NCI-H345 treated with DMSO at 0.1 percent for 48 hours (cell line): ENCODE data around the gene OR52B6.
"Not testable (repeated sequence)": the region's sequence is repeated elsewhere in the genome, so short reads cannot be mapped to it uniquely, and the experiment has no call there.

Experiments
- DNase-seq: peaks from one replicate; lab custom pipeline; 2025; ENCODE audit not compliant: unreplicated experiment; lab: John Stamatoyannopoulos, UW

The OR52B6 gene

GRCh38 chr11:5580577-5580976 is at the start of gene OR52B6:
TSS of gene OR52B6 (plus strand) at chr11:5580877. CDS start at chr11:5580877, 0 bp downstream.
- no peak for DNase-seq

- DNase-seq, result no peak
Observed at GRCh38 chr11:5531053-5531831, 49.4 kb upstream of the OR52B6 start.

- no peak for DNase-seq
Observed at GRCh38 chr11:5534046-5534445, 46.6 kb upstream of the OR52B6 start.

GRCh38 chr11:5536482-5536881 is 44.2 kb upstream of the OR52B6 start:
- no peak for DNase-seq

- DNase-seq, result no peak
Observed at GRCh38 chr11:5541427-5541826, 39.2 kb upstream of the OR52B6 start.

- no peak for DNase-seq
Observed at GRCh38 chr11:5546457-5546856, 34.2 kb upstream of the OR52B6 start.

GRCh38 chr11:5547982-5548381 is 32.7 kb upstream of the OR52B6 start:
- DNase-seq, result no peak

GRCh38 chr11:5548440-5548839 is 32.2 kb upstream of the OR52B6 start, which contains the start of gene OR52H1:
TSS of gene OR52H1 (minus strand) at chr11:5548540. CDS start at chr11:5545505, 3,035 bp downstream.
- DNase-seq, result no peak

GRCh38 chr11:5550440-5551095 is 30.1 kb upstream of the OR52B6 start:
- DNase-seq, result no peak

- DNase-seq, result peak; percentile 17
Observed at GRCh38 chr11:5553343-5553742, 27.3 kb upstream of the OR52B6 start.

GRCh38 chr11:5556596-5557188 is 24.0 kb upstream of the OR52B6 start:
- no peak for DNase-seq

GRCh38 chr11:5557751-5558150 is 22.9 kb upstream of the OR52B6 start:
- DNase-seq, result no peak

- DNase-seq, result no peak
Observed at GRCh38 chr11:5564259-5565019, 16.2 kb upstream of the OR52B6 start.

- no peak for DNase-seq
Observed at GRCh38 chr11:5574654-5575053, 6.0 kb upstream of the OR52B6 start.

- DNase-seq, result no peak
Observed at GRCh38 chr11:5575152-5575551, 5.5 kb upstream of the OR52B6 start.

- DNase-seq, result no peak
Observed at GRCh38 chr11:5577101-5577500, 3.6 kb upstream of the OR52B6 start.

GRCh38 chr11:5581014-5581413 is 337 bp downstream of the OR52B6 start:
- no peak for DNase-seq

GRCh38 chr11:5584458-5584857 is 3.8 kb downstream of the OR52B6 start:
- not testable (repeated sequence) for DNase-seq

- DNase-seq, result not testable (repeated sequence)
Observed at GRCh38 chr11:5589906-5590305, 9.2 kb downstream of the OR52B6 start.

- no peak for DNase-seq
Observed at GRCh38 chr11:5591613-5592012, 10.9 kb downstream of the OR52B6 start.

- DNase-seq, result no peak
Observed at GRCh38 chr11:5592615-5593014, 11.9 kb downstream of the OR52B6 start.
